NCI-H69 (cell line): Measurements from ENCODE around the gene EIF3I.

Experiments used
- DNase-seq: peaks from one replicate; lab custom pipeline; 2025; lab: John Stamatoyannopoulos, UW

EIF3I gene

DNA sequence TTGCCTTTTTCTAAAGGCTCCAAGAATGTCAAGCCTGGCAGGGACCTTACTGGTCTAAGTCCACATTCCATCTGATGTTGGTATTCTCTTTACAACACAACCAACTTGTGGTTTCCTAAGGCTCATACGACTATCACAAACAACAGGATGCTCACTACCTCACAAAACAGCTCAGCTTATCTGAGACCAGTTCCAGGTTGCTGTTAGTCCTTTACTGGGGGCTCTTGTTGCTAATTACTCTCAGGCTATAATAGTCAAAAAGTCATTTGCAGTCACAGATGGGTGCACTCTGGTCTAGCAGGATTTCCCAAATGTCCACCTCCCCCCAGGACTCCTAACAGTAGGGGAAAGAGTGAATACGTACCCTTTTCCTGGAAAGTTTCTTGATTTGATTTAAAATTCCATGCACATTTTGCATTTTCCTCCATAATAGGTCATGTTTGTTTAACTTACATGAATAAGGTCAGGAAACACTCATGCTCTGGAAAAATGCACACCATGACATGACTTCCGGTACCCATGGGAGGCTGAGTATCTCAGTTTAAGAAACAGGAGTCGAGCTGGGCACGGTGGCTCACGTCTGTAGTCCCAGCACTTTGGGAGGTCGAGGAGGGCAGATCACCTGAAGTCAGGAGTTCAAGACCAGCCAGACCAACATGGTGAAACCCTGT is 44.8 kb downstream of the EIF3I start:
- no peak for DNase-seq

DNA sequence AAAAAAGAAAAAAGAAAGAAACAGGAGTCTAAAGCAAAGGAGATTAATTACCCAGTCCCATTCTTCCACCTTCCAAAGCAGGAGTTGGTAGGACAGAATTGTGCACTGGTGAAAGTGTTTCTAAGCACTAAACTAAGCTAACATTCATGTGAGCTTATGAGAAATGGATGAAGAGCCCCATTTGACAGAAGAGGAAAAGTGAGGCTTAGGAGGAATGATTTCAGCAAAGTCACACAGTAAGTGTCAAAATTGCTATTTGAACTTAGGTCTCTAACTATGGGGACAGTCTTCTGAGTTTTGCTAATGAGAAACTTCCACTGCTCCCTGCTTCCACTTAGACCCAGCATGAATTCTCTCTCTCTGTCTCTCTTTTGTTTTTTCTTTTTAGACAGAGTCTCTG is 47.5 kb downstream of the EIF3I start:
- no peak for DNase-seq

- DNase-seq: no peak
Measured at GRCh38 chr1:32272557-32273390, 50.6 kb downstream of the EIF3I start.

- DNase-seq: peak; percentile 91
Measured at GRCh38 chr1:32273391-32274208, 51.4 kb downstream of the EIF3I start.

DNA sequence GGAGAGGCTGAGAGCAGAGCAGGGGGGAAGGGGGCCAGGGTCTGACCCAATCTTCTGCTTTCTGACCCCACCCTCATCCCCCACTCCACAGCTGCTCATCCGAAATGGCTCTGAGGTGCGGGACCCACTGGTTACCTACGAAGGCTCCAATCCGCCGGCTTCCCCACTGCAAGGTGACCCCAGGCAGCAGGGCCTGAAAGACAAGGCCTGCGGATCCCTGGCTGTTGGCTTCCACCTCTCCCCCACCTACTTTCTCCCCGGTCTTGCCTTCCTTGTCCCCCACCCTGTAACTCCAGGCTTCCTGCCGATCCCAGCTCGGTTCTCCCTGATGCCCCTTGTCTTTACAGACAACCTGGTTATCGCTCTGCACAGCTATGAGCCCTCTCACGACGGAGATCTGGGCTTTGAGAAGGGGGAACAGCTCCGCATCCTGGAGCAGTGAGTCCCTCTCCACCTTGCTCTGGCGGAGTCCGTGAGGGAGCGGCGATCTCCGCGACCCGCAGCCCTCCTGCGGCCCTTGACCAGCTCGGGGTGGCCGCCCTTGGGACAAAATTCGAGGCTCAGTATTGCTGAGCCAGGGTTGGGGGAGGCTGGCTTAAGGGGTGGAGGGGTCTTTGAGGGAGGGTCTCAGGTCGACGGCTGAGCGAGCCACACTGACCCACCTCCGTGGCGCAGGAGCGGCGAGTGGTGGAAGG is 52.6 kb downstream of the EIF3I start:
- DNase-seq: no peak

DNA sequence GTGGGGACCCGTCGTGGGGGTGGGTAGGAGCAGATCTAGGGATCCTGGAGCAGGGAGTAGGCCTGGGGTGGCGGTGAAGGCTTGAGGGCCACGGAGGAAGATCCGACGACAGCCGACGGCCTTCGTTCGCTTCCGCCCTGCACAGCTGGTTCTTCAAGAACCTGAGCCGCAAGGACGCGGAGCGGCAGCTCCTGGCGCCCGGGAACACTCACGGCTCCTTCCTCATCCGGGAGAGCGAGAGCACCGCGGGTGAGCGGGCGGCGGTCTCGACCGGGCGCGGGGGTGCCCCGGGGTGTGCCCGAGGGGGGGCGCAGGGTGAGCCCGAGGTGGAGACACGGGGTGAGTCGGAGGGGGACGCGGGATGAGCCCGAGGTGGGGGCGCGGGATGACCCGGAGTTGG is 53.2 kb downstream of the EIF3I start:
- no peak for DNase-seq

- DNase-seq: no peak
Measured at GRCh38 chr1:32276032-32276782, 54.0 kb downstream of the EIF3I start.
